Colonic mucosa (tissue), 4 donors: ENCODE measurements around the gene CERCAM. TPM values are rescaled to one million over a fixed set of nuclear protein-coding genes. Genes with fewer than 3 reads are reported as not detected.

Experiments used
- DNase-seq: peaks from one replicate; pipeline ENCODE4 v3.0.0-alpha.2; 2020
- H3K27ac ChIP-seq: fragments of 200-600 bp; one replicate; pipeline ENCODE4 v1.8.0; 2021
- H3K27me3 ChIP-seq: fragments of 200-600 bp; one replicate; pipeline ENCODE4 v1.8.0; 2021
- H3K36me3 ChIP-seq: fragments of 200-600 bp; one replicate; pipeline ENCODE4 v1.8.0; 2021
- H3K4me1 ChIP-seq: fragments of 200-600 bp; one replicate; pipeline ENCODE4 v1.8.0; 2021; ENCODE audit warnings: mild to moderate bottlenecking
- H3K4me3 ChIP-seq: fragments of 200-600 bp; one replicate; pipeline ENCODE4 v1.8.0; 2021
- H3K9ac ChIP-seq, 2 donors: one replicate each; pipeline ENCODE4 v1.7.0; 2013; ENCODE audit warnings: control low read depth in 2 of 2, low read depth in 2 of 2, low read length in 2 of 2
- H3K9me3 ChIP-seq: fragments of 200-600 bp; one replicate; pipeline ENCODE4 v1.8.0; 2021
- intact Hi-C: fragments of 100-400 bp; cut with DNase I; formaldehyde crosslinking; loops from one replicate; pipeline ENCODE4 v1.14.1; 2022
- total RNA-seq, 2 donors: library from RNA; stranded (reverse); fragmentation: NEBNext Ultra II Directional in 1 of 2; extraction: Animal tissue kit (Norgen Biotek cat#: 25700) in 1 of 2; gene quantifications; one replicate each; pipeline ENCODE4 v1.2.1, GENCODE V29; 2021
- TF ChIP-seq, protein P1 (sequence below): fragments of 200-600 bp; IDR thresholded peaks from one replicate; pipeline ENCODE4 v1.8.0; 2022; ENCODE audit warnings: antibody characterized with exemption, mild to moderate bottlenecking
- donor health status: healthy.
- donor health status: DM: no; HTN: no; CAD: no.
- donor health status: DM: no; HTN: no; CAD: no.

Gene CERCAM
- total RNA-seq, 2 donors from 2014 or later, result 4.9 to 9.3 TPM

DNA sequence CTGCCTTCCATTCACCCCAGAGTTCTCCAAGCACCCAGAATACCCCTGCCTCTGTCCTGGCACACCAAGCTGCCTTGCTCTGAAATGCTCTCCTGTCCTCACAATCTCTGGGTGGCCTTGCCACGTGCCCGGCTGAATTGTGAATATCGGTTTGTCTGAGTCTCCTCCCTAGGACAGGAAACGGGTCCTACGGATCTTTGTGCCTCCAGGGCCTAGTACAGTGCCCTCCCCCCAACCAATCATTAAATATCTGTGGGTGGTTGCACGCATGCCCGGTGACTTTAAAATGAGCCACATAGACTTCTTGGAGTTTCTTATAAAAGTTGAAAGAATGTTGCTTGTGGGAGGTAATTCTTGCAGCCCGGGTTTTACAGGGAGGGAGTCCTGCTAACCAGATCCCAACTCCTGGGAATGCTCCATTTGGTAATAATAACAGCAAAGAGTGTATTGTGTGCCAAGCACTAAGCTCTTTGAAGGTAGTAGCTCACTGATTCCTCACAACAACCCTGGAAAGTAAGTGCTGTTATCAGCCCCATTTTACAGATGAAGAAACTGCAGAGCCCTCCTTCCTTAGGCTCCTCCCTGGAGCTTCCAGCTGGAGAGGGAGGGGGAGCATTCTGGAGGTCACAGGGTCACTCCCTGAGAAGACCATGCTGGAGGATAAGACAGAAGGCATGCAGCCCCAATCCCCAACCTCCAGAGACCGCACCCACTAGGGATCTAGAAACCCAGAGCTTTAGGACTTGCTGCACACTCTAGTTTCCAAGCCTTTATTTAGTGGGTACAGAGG is 26.1 kb upstream of the CERCAM start:
- intact Hi-C loops, result no loop called here
- Histone ChIP-seq H3K4me1 (no peaks in the 10 kb centered on the region), H3K27me3 (no peaks in the 10 kb centered on the region), H3K36me3 (no peaks in the 10 kb centered on the region), H3K9ac (no peak overlapping the region), H3K27ac (no peak overlapping the region), H3K9me3 (no peaks in the 10 kb centered on the region), H3K4me3 (no peak overlapping the region)
- DNase-seq, result no peak
- TF ChIP-seq, protein P1, sequence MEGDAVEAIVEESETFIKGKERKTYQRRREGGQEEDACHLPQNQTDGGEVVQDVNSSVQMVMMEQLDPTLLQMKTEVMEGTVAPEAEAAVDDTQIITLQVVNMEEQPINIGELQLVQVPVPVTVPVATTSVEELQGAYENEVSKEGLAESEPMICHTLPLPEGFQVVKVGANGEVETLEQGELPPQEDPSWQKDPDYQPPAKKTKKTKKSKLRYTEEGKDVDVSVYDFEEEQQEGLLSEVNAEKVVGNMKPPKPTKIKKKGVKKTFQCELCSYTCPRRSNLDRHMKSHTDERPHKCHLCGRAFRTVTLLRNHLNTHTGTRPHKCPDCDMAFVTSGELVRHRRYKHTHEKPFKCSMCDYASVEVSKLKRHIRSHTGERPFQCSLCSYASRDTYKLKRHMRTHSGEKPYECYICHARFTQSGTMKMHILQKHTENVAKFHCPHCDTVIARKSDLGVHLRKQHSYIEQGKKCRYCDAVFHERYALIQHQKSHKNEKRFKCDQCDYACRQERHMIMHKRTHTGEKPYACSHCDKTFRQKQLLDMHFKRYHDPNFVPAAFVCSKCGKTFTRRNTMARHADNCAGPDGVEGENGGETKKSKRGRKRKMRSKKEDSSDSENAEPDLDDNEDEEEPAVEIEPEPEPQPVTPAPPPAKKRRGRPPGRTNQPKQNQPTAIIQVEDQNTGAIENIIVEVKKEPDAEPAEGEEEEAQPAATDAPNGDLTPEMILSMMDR, result no peak

DNA sequence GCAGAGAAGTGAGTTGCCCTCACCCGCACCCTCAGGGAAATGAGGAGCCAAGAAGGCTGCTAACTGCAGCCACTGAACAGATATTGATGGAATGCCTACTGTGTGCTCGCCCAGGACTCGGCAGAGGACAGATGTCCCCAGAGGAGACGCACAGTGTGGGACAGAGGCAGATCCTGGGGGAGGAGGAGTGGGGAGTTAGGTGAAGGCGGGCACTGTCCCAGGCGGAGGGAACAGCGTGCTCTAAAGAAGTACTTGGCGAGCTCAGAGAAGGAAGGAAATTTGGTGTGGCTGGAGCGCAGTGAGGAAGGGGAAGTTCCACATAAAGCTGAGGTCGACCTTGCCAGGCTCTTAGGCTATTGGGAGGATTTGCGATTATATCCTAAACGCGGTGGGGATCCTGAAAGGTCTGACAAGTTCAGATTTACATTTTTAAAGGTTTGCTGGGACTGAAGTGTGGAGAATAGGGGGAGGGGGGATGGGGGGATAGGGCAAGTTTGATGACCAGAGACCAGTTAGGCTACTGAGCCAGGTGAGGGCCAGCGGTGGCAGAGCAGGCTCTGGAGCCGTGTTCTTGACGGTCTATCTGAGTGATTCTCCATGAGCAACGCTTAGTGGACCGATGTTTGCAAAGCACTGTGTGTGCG is 23.6 kb upstream of the CERCAM start:
- Histone ChIP-seq H3K9me3 (no peaks in the 10 kb centered on the region), H3K9ac (no peak overlapping the region), H3K36me3 (no peaks in the 10 kb centered on the region), H3K27me3 (no peaks in the 10 kb centered on the region), H3K27ac (no peak overlapping the region), H3K4me1 (no peaks in the 10 kb centered on the region), H3K4me3 (no peak overlapping the region)
- TF ChIP-seq, protein P1, result no peak
- DNase-seq, result no peak
- intact Hi-C loops, result no loop called here

DNA sequence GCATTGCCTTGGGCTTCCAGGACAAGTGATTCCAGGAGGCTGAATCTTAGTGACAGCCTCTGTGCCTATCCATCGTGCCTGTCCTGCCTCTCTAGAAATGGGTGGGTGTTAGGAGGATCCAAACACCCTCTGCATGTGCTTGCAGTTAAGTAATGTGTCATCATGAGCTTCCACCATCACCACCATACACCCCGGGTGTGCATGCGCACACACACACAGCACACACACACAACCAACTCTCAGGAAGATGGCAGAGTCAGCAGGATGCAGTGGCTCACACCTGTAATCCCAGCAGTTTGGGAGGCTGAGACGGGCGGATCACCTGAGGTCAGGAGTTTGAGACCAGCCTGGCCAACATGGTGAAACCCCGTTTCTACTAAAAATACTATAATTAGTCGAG is 22.8 kb upstream of the CERCAM start:
- H3K27ac ChIP-seq, result no peak overlapping the region
- no peak for DNase-seq
- H3K27me3 ChIP-seq, result no peaks in the 10 kb centered on the region
- intact Hi-C loops, result no loop called here
- H3K9me3 ChIP-seq, result no peaks in the 10 kb centered on the region
- TF ChIP-seq, protein P1, result no peak
- no peak overlapping the region for H3K9ac ChIP-seq
- H3K36me3 ChIP-seq, result no peaks in the 10 kb centered on the region
- H3K4me3 ChIP-seq, result no peak overlapping the region
- H3K4me1 ChIP-seq, result no peaks in the 10 kb centered on the region

DNA sequence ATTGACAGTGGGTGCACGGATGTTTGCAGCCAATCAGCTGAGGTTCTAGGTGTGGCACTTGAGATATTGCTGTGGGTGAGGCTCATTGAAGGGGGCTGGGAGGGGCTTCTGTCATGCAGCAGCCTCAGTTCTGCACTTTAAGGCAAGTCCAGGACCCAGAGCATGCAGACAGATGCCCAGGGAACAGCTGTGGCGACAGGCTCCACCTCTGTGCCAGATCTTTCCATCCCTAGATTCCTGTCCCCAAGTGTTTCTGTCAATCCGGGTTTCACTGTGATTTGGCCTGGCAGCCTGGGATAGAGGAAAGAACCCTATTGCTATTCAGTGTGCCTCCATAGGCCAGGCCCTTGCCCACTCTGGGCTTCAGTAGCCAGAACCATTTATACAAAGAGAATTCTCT is 20.8 kb upstream of the CERCAM start:
- Histone ChIP-seq H3K4me3 (no peak overlapping the region), H3K27ac (no peak overlapping the region), H3K36me3 (no peaks in the 10 kb centered on the region), H3K4me1 (no peaks in the 10 kb centered on the region), H3K9me3 (no peaks in the 10 kb centered on the region), H3K27me3 (no peaks in the 10 kb centered on the region), H3K9ac (no peak overlapping the region)
- intact Hi-C loops, result no loop called here
- DNase-seq, result no peak
- TF ChIP-seq, protein P1, result no peak

DNA sequence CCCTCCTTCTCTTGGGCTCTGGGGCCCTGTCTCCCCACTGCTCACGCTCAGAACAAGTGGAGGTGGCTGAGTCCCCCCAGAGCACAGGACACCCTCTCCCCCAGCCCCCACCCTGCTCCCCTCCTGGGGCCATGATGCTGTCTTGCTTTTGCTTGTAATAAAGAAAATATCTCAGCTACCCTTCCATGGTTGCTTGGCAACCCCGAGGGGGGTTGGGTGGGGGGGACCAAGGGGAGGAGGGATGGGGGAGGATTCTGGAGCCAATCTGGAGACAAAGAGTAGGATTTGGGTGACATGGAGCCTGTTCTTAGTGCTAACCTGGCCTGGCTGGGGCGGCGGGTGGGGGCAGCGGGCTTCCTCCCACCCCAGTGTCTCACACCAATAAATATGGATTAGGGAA is 16.1 kb upstream of the CERCAM start:
- Histone ChIP-seq H3K4me1 (no peaks in the 10 kb centered on the region), H3K27ac (no peak overlapping the region), H3K9me3 (no peaks in the 10 kb centered on the region), H3K36me3 (no peaks in the 10 kb centered on the region), H3K4me3 (no peak overlapping the region), H3K27me3 (no peaks in the 10 kb centered on the region), H3K9ac (no peak overlapping the region)
- DNase-seq, result no peak
- intact Hi-C loops, result no loop called here
- TF ChIP-seq, protein P1, result no peak
